MM.1S (cell line): ENCODE results near the gene P2RX5.

ENCODE experiments used
- EZH2 ChIP-seq: fragments of 300-600 bp; sonication (generic); optimal IDR thresholded peaks from 2 replicates; pipeline ENCODE3; 2017; ENCODE audit warnings: low read depth, mild to moderate bottlenecking, antibody characterized with exemption, low read length, mixed read lengths
- TF ChIP-seq, protein P1 (sequence below): fragments of 300-600 bp; sonication (generic); IDR thresholded peaks from 2 replicates; pipeline ENCODE4 v1.5.1; 2016; ENCODE audit warnings: antibody characterized with exemption, low read length, mixed read lengths

DNA sequence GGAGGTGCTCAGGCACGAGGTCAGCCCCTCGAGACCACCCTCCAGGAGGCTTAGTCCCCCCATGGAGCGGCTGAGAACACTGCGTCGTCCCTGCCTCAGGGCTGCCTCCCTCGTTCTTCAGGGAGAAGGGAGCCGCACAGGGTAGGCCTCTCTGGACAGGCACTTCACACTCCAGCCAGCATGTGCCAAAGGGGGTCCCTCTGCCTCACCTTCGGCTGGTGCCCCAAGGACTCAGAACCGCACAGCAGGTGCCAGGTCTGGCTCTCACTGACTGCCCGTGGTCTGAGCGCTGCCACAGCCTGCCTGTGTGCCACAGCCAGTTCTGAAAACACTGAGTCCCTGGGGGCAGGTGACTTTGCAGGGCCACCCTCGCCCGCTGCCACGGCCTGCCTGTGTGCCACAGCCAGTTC lies 7.1 kb downstream of the P2RX5 start:
- TF ChIP-seq, protein P1, sequence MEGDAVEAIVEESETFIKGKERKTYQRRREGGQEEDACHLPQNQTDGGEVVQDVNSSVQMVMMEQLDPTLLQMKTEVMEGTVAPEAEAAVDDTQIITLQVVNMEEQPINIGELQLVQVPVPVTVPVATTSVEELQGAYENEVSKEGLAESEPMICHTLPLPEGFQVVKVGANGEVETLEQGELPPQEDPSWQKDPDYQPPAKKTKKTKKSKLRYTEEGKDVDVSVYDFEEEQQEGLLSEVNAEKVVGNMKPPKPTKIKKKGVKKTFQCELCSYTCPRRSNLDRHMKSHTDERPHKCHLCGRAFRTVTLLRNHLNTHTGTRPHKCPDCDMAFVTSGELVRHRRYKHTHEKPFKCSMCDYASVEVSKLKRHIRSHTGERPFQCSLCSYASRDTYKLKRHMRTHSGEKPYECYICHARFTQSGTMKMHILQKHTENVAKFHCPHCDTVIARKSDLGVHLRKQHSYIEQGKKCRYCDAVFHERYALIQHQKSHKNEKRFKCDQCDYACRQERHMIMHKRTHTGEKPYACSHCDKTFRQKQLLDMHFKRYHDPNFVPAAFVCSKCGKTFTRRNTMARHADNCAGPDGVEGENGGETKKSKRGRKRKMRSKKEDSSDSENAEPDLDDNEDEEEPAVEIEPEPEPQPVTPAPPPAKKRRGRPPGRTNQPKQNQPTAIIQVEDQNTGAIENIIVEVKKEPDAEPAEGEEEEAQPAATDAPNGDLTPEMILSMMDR: no peak
- TF ChIP-seq EZH2: no peak
